Measurements from ENCODE around the gene SAP30. TPM values are rescaled to one million over a fixed set of nuclear protein-coding genes. Genes with fewer than 3 reads are reported as not detected.

SAP30 gene, protein sequence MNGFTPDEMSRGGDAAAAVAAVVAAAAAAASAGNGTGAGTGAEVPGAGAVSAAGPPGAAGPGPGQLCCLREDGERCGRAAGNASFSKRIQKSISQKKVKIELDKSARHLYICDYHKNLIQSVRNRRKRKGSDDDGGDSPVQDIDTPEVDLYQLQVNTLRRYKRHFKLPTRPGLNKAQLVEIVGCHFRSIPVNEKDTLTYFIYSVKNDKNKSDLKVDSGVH
- total RNA-seq = 10 to 100 TPM; 15.1 to 58.5 (median 25.7) TPM

DNA sequence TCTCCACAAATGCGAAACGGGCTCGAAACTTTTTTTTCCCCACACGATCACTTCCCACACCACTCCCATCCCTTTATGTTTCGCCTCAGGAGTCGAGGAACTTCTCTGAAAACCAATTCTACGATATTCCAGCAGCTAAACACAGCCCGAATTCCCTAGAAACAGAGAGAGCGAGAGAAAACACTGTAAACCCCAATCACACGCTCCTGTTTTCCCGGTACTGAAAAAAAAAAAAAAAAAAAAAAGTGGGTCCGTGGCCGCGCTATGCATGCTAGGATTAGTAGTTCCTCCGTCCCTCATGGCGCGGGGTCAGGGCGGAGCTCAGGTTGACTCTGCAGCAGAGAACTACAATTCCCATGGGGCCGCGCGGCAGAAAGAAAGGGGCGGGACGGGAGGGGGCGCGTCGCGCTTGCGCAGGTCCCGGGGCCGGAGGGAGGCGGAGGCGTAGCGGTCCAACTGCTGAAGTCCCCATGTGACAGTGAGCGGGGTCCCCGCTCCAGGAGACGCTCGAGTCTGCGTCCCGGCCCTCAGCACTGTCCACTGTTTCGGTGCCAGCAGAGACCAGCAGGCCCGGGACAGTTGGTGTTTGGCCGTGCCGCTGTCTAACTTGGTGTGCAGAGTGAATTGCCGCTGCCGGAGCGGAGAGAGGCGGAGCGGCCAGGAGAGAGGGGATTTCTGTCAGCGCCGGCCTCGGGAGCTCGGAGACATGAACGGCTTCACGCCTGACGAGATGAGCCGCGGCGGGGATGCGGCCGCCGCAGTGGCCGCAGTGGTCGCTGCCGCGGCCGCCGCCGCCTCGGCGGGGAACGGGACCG lies at the start of gene SAP30:
Gene SAP30, plus strand, starts transcription at position 478 of the 815 bp plus-strand sequence. Its CDS starts 229 bp downstream, at position 707.
- TF ChIP-seq POLR2A (IDR thresholded peaks at IDR 0.05) = peak; percentile 97 to 98
- TF ChIP-seq, protein P1, sequence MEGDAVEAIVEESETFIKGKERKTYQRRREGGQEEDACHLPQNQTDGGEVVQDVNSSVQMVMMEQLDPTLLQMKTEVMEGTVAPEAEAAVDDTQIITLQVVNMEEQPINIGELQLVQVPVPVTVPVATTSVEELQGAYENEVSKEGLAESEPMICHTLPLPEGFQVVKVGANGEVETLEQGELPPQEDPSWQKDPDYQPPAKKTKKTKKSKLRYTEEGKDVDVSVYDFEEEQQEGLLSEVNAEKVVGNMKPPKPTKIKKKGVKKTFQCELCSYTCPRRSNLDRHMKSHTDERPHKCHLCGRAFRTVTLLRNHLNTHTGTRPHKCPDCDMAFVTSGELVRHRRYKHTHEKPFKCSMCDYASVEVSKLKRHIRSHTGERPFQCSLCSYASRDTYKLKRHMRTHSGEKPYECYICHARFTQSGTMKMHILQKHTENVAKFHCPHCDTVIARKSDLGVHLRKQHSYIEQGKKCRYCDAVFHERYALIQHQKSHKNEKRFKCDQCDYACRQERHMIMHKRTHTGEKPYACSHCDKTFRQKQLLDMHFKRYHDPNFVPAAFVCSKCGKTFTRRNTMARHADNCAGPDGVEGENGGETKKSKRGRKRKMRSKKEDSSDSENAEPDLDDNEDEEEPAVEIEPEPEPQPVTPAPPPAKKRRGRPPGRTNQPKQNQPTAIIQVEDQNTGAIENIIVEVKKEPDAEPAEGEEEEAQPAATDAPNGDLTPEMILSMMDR (IDR thresholded peaks at IDR 0.05) = peak in 1 of 4 experiments; percentile 14
- Histone ChIP-seq H3K27me3 (no peaks in the 10 kb centered on the region), H3K4me3 (peak within 1 kb of the TSS; percentile 69 to 85), H3K9me3 (no peaks in the 10 kb centered on the region), H3K27ac (peak within 1 kb of the TSS; percentile 93 to 100), H3K4me1 (peaks cover 0 to 9% of the 10 kb centered on the region in 2 donors), H3K36me3 (no peaks in the 10 kb centered on the region)
- peak; percentile 98 to 99 for DNase-seq
- intact Hi-C loops (cut with DNase I; ENCODE audit: low total_unique reads) = no loop called here

DNA sequence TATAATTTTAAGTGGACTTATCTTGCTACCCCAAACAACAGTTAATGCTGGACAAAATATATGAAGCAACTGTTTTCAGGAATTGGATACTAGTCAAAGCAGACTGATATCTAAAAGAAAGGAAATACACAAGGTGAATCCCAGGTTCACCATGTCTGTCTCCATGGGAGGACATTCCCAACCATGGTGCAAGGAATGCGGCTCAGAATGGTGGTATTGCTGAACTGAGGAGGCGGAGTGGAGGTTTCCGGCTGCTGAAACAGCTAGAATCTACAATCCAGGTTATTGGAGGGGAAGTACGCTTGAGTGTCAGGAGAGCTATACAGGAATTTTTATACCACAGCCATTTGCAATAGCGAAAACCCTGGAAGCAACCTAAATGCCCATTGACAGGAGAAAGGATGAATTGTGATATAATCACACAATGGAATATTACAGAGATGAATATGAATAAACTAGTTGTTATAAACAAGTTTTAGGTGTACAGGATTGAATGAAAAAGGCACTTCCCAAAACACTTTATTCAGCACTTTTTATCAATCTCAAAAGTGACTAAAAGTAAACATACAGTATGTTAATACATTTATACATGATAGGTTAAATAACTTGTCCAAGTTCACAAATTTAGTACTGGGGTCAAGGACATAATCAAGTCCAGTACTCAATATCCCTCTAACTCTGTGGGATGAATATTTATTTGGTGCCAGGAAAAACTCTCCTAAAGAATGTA lies 45.6 kb upstream of the SAP30 start:
- H3K27ac ChIP-seq = no peak overlapping the region
- H3K36me3 ChIP-seq = no peaks in the 10 kb centered on the region
- DNase-seq = no peak
- TF ChIP-seq, protein P1 (IDR thresholded peaks at IDR 0.05) = no peak
- TF ChIP-seq POLR2A (IDR thresholded peaks at IDR 0.05) = no peak
- intact Hi-C loops (cut with DNase I; ENCODE audit: low total_unique reads) = loop anchor here (10.0 kb wide), 1 partner anchor 180 kb away; no protein-coding TSS in a partner anchor
- no peaks in the 10 kb centered on the region for H3K9me3 ChIP-seq
- no peaks in the 10 kb centered on the region for H3K4me1 ChIP-seq
- no peaks in the 10 kb centered on the region for H3K27me3 ChIP-seq
- H3K4me3 ChIP-seq = no peak overlapping the region

DNA sequence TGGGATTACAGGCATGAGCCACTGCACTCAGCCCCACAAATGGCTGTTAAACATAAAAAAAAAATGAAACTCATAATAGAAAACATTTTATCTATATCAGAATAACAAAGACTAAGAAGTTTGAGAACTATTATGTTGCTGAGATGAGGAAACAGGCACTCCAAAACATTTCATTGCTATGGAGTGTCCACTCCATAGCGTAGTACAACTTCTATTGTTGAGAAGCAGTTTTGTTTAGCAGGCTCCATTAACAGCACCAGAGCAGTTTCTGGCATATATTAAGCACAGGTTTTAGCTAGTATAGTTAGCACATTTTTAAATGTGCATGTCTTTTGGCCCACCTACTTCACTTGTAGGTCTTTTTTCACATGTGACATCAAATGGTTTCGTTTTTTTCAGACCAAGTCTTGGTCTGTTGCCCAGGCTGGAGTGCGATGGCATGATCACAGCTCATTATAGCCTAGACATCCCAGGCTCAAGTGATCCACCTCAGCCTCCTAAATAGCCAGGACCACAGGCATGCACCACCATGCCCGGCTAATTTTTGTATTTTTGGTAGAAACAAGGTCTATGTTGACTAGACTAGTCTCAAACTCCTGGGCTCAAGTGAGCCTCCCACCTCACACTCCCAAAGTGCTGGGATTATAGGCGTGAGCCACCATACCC lies 42.4 kb upstream of the SAP30 start:
- intact Hi-C loops (cut with DNase I; ENCODE audit: low total_unique reads) = loop anchor here (10.0 kb wide), 1 partner anchor 176 kb away; no protein-coding TSS in a partner anchor
- Histone ChIP-seq H3K27ac (no peak overlapping the region), H3K36me3 (no peaks in the 10 kb centered on the region), H3K9me3 (no peaks in the 10 kb centered on the region), H3K27me3 (no peaks in the 10 kb centered on the region), H3K4me3 (no peak overlapping the region), H3K4me1 (peaks cover 5 to 14% of the 10 kb centered on the region in 2 donors)
- TF ChIP-seq, protein P1 (IDR thresholded peaks at IDR 0.05) = no peak
- no peak for TF ChIP-seq POLR2A (IDR thresholded peaks at IDR 0.05)
- no peak for DNase-seq

DNA sequence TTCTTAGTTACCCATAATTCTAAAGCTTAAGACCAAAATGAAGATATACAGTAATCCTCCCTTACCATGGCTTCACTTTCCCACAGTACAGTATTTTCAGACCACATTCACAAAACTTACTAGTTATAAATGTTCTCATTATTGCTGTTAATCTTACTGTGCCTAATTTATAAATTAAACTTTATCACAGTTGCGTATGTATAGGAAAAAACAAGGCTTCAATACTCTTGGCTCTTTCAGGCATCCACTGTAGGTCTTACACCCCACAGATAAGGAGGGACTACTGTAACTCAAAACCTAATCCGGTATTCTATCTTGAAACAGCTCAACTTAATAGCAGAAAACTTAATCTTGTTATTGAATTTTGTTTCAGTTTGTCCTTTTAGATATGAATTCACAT lies 40.2 kb upstream of the SAP30 start:
- no peaks in the 10 kb centered on the region for H3K36me3 ChIP-seq
- no peak overlapping the region for H3K4me3 ChIP-seq
- no peak overlapping the region for H3K27ac ChIP-seq
- DNase-seq = no peak
- H3K4me1 ChIP-seq = peaks cover 5 to 14% of the 10 kb centered on the region in 2 donors
- H3K9me3 ChIP-seq = no peaks in the 10 kb centered on the region
- TF ChIP-seq POLR2A (IDR thresholded peaks at IDR 0.05) = no peak
- TF ChIP-seq, protein P1 (IDR thresholded peaks at IDR 0.05) = no peak
- intact Hi-C loops (cut with DNase I; ENCODE audit: low total_unique reads) = loop anchor here (5.0 kb wide), 1 partner anchor 37 kb away; no protein-coding TSS in a partner anchor
- no peaks in the 10 kb centered on the region for H3K27me3 ChIP-seq

All from uterus (tissue), 4 donors.